Prostate gland (tissue), 2 donors: ENCODE data around the gene GALNT11. TPM values are rescaled to one million over a fixed set of nuclear protein-coding genes. Genes with fewer than 3 reads are reported as not detected.
A peak's percentile ranks its signal among the peaks of the same experiment; 100 is the strongest.

Experiments
- DNase-seq: peaks from one replicate; pipeline ENCODE4 v3.0.0-alpha.2; 2019; ENCODE audit warnings: low spot score
- H3K27ac ChIP-seq, 2 donors: fragments of 200-600 bp; sonication (generic); 2 replicates each; pipeline ENCODE4 v1.5.1; 2017 to 2019
- H3K27me3 ChIP-seq: fragments of 200-600 bp; sonication (generic); replicated peaks from 2 replicates; pipeline ENCODE4 v1.5.1; 2019; ENCODE audit not compliant: insufficient read depth
- H3K36me3 ChIP-seq, 2 donors: fragments of 200-600 bp; sonication (generic); 1 replicate in 1 of 2; 2 replicates in 1 of 2; pipeline versions ENCODE4 v1.5.1 to v1.8.1; 2017 to 2019
- H3K4me1 ChIP-seq: fragments of 200-600 bp; sonication (generic); replicated peaks from 2 replicates; pipeline ENCODE4 v1.5.1; 2019
- H3K4me3 ChIP-seq, 2 donors: fragments of 200-600 bp; sonication (generic); 2 replicates each; pipeline ENCODE4 v1.5.1; 2017 to 2019
- H3K9me3 ChIP-seq: fragments of 200-600 bp; sonication (generic); 2 replicates; pipeline ENCODE4 v1.5.1; 2017
- CTCF ChIP-seq, 4 experiments: fragments of 200-600 bp in 2 of 4; fragments of 450-650 bp in 2 of 4; sonication (generic) in 2 of 4; IDR thresholded peaks; 1 replicate in 3 of 4; 2 replicates in 1 of 4; pipeline ENCODE4 v1.5.1; 2016 to 2019; ENCODE audit warnings: antibody characterized with exemption in 4 of 4, mild to moderate bottlenecking in 2 of 4, moderate library complexity in 2 of 4
- POLR2A ChIP-seq: fragments of 450-650 bp; IDR thresholded peaks from one replicate; pipeline ENCODE4 v1.6.1; 2016; ENCODE audit warnings: antibody characterized with exemption, mild to moderate bottlenecking
- POLR2AphosphoS5 ChIP-seq: sonication (generic); formaldehyde crosslinking; IDR thresholded peaks from one replicate; pipeline ENCODE4 v1.6.1; 2017; ENCODE audit warnings: antibody characterized with exemption
- WGBS: methylation state at CpG from one replicate; pipeline ENCODE4 v1.1.5; 2018; 5-methylcytosine and 5-hydroxymethylcytosine counted together
- intact Hi-C: fragments of 100-400 bp; cut with DNase I; formaldehyde crosslinking; loops from one replicate; pipeline ENCODE4 v1.14.2; 2022
- total RNA-seq, 2 donors: library from RNA; depleted of rRNA; stranded (reverse); fragments of >200 nt; gene quantifications; one replicate each; pipeline ENCODE4 v1.1.0, GENCODE V29; 2016

Gene GALNT11
- total RNA-seq, 2 donors from 2014 or later: 50.3 to 76.2 TPM

DNA sequence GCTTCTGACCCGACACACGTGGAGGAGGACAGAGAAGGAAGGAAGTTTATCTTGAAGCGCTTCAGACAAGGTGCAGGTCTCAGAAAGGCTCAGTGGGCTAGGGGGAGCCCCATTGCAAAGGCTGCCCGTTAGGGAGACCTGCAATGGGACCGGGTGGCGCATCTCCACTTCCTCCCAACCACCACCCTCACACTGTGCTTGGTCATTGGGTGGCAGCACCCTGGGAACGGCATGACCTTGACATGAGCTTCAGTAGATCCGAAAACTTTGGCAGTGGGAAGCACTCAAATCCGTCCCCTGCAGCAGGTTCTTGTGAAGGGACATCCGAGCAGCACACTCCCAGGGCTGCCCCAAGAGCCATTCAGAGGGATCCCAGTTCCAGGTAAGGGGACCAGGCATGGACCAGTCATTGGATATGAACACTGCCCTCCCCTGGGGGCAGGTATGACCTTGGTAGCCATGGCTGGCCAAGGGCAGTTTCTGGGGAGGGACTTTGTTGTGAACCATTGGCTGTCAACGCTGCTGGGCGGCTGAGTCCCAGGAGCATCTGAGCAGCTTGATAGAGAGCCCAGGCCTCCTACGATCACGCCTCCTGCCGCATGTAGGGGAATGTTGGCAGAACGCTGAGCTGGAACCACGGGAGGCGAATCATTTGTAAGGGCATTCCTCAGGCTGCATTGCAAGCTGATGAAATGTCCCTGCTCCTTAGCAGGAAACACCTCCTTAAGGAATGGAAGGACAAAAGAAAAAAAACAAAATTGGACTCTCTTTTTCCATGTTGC lies 37.5 kb upstream of the GALNT11 start:
- Histone ChIP-seq H3K27me3 (no peaks in the 10 kb centered on the region), H3K4me3 (no peak overlapping the region), H3K4me1 (no peaks in the 10 kb centered on the region), H3K27ac (no peak overlapping the region), H3K36me3 (no peaks in the 10 kb centered on the region), H3K9me3 (no peaks in the 10 kb centered on the region)
- intact Hi-C loops: no loop called here
- no peak for DNase-seq
- WGBS: 78% methylated on average over 18 of the region's 18 CpGs
- TF ChIP-seq CTCF (IDR thresholded peaks at IDR 0.05): no peak

- peak; percentile 63 for DNase-seq
- Histone ChIP-seq H3K4me1 (no peaks in the 10 kb centered on the region), H3K9me3 (no peaks in the 10 kb centered on the region), H3K27ac (no peak overlapping the region), H3K36me3 (no peaks in the 10 kb centered on the region), H3K27me3 (no peaks in the 10 kb centered on the region), H3K4me3 (no peak overlapping the region)
- intact Hi-C loops: no loop called here
- WGBS: 16% methylated on average over 12 of the region's 12 CpGs
- TF ChIP-seq POLR2A (no peak), POLR2AphosphoS5 (peak; percentile 19), CTCF (IDR thresholded peaks at IDR 0.05) (peak in 3 of 4 experiments; percentile 39 to 51 (median 42))
Measured at GRCh38 chr7:151992375-151992774, 33.1 kb upstream of the GALNT11 start.

DNA sequence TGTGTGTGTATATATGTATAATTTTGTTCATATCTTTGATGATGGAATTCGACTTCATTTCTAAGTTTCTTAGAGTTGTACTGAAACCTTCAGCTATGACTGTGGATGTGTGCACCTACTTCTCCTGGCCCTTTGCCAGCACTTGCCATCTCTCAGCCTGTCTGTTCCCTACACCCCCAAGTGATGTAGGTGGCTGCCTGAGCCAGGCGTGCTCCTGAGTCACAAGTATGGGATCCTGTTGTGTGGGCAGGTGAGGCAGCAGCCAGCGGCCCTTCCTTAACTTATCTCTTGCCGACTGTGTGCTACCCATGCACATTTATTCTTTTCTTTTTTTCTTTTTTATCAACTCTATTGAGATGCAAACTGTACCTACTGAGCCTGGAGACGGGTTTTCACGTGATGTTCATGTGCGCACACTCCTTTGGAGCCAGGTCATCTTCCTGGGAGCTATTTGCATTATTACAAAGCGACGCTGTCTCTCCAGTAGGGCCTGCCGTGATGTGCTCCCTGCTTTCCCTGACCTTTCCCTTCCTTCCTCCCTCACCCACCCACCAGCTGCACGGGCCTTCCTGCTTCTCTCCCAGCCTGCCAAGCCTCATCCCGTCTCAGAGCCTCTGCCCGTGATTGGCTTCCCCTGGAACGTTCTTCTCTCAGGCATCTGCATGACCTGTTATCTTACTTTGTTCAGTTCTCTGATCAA lies 31.3 kb upstream of the GALNT11 start:
- no peak overlapping the region for H3K4me3 ChIP-seq
- no peaks in the 10 kb centered on the region for H3K9me3 ChIP-seq
- 69% methylated on average over 14 of the region's 14 CpGs for WGBS
- H3K36me3 ChIP-seq: no peaks in the 10 kb centered on the region
- H3K4me1 ChIP-seq: no peaks in the 10 kb centered on the region
- no peak for TF ChIP-seq CTCF (IDR thresholded peaks at IDR 0.05)
- no peak for TF ChIP-seq POLR2A
- no peak for TF ChIP-seq POLR2AphosphoS5
- intact Hi-C loops: no loop called here
- no peak overlapping the region for H3K27ac ChIP-seq
- no peak for DNase-seq
- no peaks in the 10 kb centered on the region for H3K27me3 ChIP-seq

- no peaks in the 10 kb centered on the region for H3K9me3 ChIP-seq
- no peak for DNase-seq
- no peaks in the 10 kb centered on the region for H3K36me3 ChIP-seq
- intact Hi-C loops: no loop called here
- no peaks in the 10 kb centered on the region for H3K27me3 ChIP-seq
- H3K4me1 ChIP-seq: no peaks in the 10 kb centered on the region
- no peak for TF ChIP-seq POLR2AphosphoS5
- no peak for TF ChIP-seq POLR2A
- TF ChIP-seq CTCF (IDR thresholded peaks at IDR 0.05): no peak
- no peak overlapping the region for H3K4me3 ChIP-seq
- WGBS: 69% methylated on average over 6 of the region's 6 CpGs
- no peak overlapping the region for H3K27ac ChIP-seq
Measured at GRCh38 chr7:151999424-152000090, 25.9 kb upstream of the GALNT11 start.
